ENCODE data around the gene UNC5B.

Gene UNC5B

GRCh38 chr10:71342573-71343391, 130.4 kb downstream of the UNC5B start:
- DNase-seq (ENCODE audit: low read depth in 2 of 2), result no peak

DNA sequence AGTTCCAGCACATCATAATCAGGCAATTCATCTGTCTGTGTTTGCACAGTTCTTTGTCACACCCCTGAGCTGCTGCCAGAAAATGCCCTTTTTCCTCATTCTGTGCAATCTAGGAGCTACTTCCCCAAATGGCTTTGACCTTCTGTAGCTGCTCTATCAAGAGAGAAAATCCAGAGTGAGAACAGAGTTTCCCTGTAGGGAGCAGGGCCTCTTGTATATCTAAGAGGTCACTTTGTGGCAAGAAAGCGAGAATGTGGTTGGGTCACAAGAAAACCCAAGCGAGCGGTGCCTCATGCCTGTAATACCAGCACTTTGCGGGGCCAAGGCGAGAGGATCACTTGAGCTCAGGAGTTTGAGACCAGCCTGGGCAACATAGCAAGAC, 131.0 kb downstream of the UNC5B start:
- no peak for DNase-seq (ENCODE audit: low read depth in 2 of 2)

DNA sequence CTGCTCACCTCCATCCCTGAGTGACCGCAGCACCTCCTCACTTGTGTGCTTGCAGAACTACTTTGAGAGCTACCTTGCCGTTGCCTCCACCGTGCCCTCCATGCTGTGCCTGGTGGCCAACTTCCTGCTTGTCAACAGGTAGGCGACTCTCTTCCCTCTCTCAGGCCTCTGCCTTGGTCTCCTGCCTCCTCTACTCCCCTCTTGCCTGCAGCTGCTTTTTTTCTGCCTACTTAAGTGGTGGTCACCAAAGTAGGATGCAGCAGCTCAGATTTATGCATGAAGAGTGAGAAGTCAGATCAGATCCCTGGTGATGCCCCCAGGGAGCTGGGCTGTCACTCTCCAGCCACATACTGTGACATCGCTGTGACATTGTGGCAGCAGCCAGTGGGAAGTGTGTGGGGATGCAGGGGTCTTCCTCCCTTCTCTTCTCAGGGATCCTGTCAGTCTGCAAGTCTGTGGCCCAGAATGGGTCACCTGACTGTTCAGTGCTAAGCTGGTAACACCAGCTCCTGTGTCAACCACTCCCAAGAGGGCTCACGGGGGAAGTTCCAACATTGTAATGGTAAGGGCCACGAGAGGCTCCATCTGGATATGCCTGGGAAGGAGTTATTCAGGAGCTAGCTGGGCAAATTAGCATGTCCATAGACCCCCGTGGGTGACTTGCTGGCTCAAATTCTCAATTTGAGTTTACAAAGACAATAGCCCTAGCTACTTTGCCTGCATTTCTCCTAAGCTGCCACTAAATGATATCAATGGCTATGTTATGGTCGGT, 132.0 kb downstream of the UNC5B start:
- no peak for DNase-seq (ENCODE audit: low read depth in 2 of 2)

GRCh38 chr10:71344993-71345480, 132.7 kb downstream of the UNC5B start:
- no peak for DNase-seq (ENCODE audit: low read depth in 2 of 2)

DNA sequence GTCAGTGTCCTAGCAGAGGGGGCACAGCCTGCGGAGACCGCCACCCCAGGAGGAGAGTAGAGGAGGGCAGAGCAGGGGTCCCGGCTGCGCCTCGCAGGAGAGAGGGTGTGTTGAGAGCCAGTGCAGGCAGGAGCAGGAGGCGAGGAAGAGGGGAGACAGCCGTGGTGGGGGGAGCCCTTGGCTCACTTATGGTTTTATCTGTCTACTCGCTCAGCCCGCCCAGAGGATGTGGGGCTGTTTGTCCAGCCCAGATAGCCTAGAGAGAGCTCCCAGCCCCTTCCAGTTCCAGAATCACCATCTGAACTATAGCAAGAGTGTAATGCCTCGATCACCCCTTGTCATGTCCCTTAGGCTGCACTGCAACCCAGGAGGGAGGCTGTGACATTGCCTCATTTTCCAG, 133.3 kb downstream of the UNC5B start:
- no peak for DNase-seq (ENCODE audit: low read depth in 2 of 2)

DNA sequence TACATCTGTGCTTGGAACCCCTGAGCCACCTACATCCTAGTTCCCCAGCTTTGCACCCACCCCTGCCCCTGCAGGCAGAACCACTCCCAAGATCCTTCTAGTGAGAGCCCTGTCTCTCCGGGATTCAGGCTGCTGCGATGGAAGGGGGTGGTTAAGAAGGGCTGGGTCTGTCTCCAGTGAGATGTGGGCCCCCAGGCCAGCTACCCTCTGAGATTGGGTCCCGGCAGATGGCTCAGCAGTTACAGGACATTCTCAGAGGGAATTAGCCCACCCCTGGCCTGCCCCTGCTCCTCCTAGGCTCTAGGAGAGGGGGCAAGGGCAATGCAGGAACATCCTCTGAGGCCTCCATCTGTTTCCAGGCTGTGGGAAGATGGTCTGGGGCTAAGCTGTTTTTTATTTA, 134.4 kb downstream of the UNC5B start:
- no peak for DNase-seq (ENCODE audit: low read depth in 2 of 2)

GRCh38 chr10:71347587-71348395, 135.4 kb downstream of the UNC5B start:
- DNase-seq (ENCODE audit: low read depth in 2 of 2), result no peak

- no peak for DNase-seq (ENCODE audit: low read depth in 2 of 2)
These were observed 136.5 kb downstream of the UNC5B start for GRCh38 chr10:71348850-71349249.

GRCh38 chr10:71349406-71349805, 137.0 kb downstream of the UNC5B start:
- no peak for DNase-seq (ENCODE audit: low read depth in 2 of 2)

DNA sequence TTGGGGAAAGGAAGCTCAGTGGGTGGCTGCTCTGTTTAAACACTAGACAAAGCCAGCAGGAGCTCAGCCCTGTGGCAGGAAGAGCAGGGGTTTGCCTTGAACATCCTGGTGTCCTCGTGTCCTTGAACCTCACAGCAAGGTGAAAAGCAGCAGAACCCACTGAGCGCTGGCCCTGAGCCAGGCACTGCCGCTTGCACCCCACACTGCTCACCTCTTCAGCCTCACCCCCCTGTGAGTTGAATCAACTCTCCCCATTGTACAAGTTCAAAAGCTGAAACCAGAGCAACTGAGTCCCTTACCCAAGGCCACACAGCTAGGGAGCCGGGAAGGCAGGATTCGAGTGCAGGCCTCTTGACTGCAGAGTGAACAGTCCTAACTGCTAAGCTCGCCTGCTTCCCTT, 138.7 kb downstream of the UNC5B start:
- no peak for DNase-seq (ENCODE audit: low read depth in 2 of 2)

DNA sequence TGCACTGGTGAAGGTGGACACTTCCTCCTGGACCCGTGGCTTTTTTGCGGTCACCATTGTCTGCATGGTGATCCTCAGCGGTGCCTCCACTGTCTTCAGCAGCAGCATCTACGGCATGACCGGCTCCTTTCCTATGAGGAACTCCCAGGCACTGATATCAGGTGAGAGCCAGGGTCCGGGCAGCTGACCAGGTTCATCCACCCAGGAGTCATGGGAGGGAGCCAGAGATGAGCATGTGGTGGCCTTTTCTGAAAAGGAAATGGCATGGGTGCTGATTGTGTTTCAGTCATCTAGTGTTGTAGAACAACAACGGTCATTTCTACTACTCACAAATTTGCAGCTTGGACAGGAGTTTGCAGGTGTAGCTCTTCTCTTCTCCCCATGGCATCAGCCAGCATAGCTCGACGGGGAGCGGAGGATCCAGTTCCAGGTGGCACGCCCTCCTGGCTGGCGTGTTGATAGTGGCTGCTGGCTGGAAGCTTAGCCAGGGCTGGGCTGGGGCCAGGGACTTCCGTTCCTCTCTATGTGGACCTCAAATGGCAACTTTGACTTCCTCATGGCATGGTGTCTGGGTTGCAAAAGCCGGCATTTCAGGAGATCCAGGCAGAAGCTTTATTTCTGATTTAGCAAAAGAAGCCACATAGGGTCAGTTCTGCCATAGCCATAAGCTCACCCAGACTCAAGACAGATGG, 139.4 kb downstream of the UNC5B start:
- no peak for DNase-seq (ENCODE audit: low read depth in 2 of 2)

All from stimulated activated CD4-positive, alpha-beta T cell treated with anti-CD3 and anti-CD28 coated beads, Interleukin-1b, Interleukin-23, amount 100 ng/mL, for 4 hours (primary cell).